Nephron (organoid): ENCODE results near the gene PSMD14.

Experiments used
- H3K27ac Mint-ChIP-seq, 3 experiments: 2 replicates each; pipeline ENCODE4 v1.8.0; 2020; ENCODE audit warnings: mixed read lengths in 3 of 3, mild to moderate bottlenecking in 2 of 3, moderate library complexity in 1 of 3
- H3K27me3 Mint-ChIP-seq: 2 replicates; pipeline ENCODE4 v1.8.0; 2021; ENCODE audit warnings: low read depth, mild to moderate bottlenecking, moderate library complexity, mixed read lengths
- H3K36me3 Mint-ChIP-seq: 2 replicates; pipeline ENCODE4 v1.8.0; 2020; ENCODE audit warnings: low read depth, mixed read lengths
- H3K4me1 Mint-ChIP-seq: 2 replicates; pipeline ENCODE4 v1.8.0; 2020; ENCODE audit warnings: mixed read lengths
- H3K4me3 Mint-ChIP-seq, 3 experiments: 2 replicates each; pipeline ENCODE4 v1.8.0; 2020; ENCODE audit warnings: mild to moderate bottlenecking in 3 of 3, mixed read lengths in 3 of 3, moderate library complexity in 2 of 3
- H3K9me3 Mint-ChIP-seq: 2 replicates; pipeline ENCODE4 v1.8.0; 2020; ENCODE audit warnings: mixed read lengths
- TF ChIP-seq, protein P1 (sequence below), 3 experiments: fragments of 200-600 bp; sonication (generic); IDR thresholded peaks; one replicate each; pipeline ENCODE4 v1.5.0; 2021; ENCODE audit warnings: antibody characterized with exemption in 3 of 3; ENCODE audit not compliant: unreplicated experiment in 3 of 3

Gene PSMD14

DNA sequence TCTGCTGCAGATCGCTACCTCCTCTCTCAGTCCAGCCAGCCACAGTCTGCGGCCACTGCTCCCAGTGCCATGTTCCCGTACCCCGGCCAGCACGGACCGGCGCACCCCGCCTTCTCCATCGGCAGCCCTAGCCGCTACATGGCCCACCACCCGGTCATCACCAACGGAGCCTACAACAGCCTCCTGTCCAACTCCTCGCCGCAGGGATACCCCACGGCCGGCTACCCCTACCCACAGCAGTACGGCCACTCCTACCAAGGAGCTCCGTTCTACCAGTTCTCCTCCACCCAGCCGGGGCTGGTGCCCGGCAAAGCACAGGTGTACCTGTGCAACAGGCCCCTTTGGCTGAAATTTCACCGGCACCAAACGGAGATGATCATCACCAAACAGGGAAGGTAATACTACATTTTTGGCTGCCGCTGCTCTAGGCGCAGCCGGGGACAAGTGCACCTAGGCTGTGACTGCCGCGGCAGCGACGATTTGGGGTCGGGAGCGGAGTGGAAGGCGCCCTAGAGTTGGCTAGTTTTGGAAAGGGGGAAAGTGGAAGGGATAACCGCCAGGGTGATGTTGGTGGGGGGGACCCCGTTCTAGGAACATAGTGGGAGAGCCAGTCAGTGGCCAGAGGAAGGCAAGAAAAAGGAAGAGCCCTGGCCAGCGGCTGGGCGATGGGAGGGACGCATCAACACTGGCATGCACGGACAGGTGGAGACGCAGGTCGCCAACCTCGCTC, 108.6 kb downstream of the PSMD14 start:
- no peak overlapping the region for H3K27ac Mint-ChIP-seq
- no peaks in the 10 kb centered on the region for H3K9me3 Mint-ChIP-seq
- H3K27me3 Mint-ChIP-seq: peaks cover 100% of the 10 kb centered on the region
- TF ChIP-seq, protein P1, sequence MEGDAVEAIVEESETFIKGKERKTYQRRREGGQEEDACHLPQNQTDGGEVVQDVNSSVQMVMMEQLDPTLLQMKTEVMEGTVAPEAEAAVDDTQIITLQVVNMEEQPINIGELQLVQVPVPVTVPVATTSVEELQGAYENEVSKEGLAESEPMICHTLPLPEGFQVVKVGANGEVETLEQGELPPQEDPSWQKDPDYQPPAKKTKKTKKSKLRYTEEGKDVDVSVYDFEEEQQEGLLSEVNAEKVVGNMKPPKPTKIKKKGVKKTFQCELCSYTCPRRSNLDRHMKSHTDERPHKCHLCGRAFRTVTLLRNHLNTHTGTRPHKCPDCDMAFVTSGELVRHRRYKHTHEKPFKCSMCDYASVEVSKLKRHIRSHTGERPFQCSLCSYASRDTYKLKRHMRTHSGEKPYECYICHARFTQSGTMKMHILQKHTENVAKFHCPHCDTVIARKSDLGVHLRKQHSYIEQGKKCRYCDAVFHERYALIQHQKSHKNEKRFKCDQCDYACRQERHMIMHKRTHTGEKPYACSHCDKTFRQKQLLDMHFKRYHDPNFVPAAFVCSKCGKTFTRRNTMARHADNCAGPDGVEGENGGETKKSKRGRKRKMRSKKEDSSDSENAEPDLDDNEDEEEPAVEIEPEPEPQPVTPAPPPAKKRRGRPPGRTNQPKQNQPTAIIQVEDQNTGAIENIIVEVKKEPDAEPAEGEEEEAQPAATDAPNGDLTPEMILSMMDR (IDR thresholded peaks at IDR 0.05; ENCODE audit: unreplicated experiment in 3 of 3): no peak
- H3K36me3 Mint-ChIP-seq: peaks cover 8% of the 10 kb centered on the region
- H3K4me1 Mint-ChIP-seq: peaks cover 49% of the 10 kb centered on the region
- peak overlapping the region in 2 of 3 experiments; percentile 3 to 15 for H3K4me3 Mint-ChIP-seq

DNA sequence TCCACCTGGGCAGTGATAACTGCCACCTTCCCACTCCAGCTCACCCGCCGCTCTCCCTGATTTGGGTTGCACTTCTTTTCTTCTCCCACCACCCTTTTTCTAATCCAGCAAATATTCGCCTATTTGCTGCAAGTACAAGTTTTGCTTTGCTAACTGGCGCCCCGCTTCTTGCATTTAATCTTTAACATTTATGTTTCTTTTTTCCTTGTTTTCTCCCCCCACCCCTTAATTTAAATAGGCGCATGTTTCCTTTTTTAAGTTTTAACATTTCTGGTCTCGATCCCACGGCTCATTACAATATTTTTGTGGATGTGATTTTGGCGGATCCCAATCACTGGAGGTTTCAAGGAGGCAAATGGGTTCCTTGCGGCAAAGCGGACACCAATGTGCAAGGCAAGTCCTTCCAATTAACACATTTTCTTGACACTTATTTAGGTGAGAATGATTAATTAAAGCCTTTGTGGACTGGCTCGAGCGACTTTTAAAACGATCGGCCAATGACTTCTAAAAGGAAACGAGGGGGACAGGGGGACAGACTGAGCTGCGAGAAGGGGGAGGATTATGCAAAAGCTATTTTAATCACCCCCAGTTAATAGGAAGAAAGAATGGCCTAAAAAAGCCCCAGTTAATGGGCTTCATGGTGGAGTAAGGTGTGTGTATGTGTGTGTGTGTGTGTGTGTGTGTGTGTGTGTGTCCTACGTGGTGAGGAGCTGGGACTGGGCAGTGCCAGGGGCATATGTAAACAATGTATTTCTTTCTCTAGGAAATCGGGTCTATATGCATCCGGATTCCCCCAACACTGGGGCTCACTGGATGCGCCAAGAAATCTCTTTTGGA, 109.4 kb downstream of the PSMD14 start:
- H3K27ac Mint-ChIP-seq: no peak overlapping the region
- peaks cover 4% of the 10 kb centered on the region for H3K36me3 Mint-ChIP-seq
- H3K4me3 Mint-ChIP-seq: peak overlapping the region in 1 of 3 experiments; percentile 1
- no peaks in the 10 kb centered on the region for H3K9me3 Mint-ChIP-seq
- TF ChIP-seq, protein P1 (IDR thresholded peaks at IDR 0.05; ENCODE audit: unreplicated experiment in 3 of 3): no peak
- H3K4me1 Mint-ChIP-seq: peaks cover 49% of the 10 kb centered on the region
- H3K27me3 Mint-ChIP-seq: peaks cover 100% of the 10 kb centered on the region

DNA sequence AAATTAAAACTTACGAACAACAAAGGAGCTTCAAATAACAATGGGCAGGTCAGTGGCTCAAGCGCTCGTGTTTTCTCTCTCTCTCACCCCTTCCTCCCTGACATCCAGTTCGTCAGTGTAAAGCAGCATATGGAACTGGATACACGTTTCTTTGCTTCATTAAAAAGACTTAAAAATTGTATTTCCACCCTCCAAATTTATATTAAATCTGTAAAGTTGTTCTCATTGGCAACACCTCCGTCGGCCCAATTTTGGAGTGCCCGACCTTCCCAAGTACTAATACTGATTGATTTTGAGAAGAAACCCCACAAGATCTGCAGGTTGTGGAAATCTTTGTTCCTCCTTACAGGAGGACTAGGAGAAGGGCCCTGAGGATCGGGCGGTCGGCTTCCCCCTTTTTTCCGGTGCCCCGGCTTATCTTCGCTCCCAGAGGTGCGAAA, 110.1 kb downstream of the PSMD14 start:
- H3K4me1 Mint-ChIP-seq: peaks cover 49% of the 10 kb centered on the region
- peak overlapping the region; percentile 1 to 74 (median 5) for H3K4me3 Mint-ChIP-seq
- no peaks in the 10 kb centered on the region for H3K36me3 Mint-ChIP-seq
- no peak overlapping the region for H3K27ac Mint-ChIP-seq
- TF ChIP-seq, protein P1 (IDR thresholded peaks at IDR 0.05; ENCODE audit: unreplicated experiment in 3 of 3): no peak
- H3K9me3 Mint-ChIP-seq: no peaks in the 10 kb centered on the region
- peaks cover 100% of the 10 kb centered on the region for H3K27me3 Mint-ChIP-seq

DNA sequence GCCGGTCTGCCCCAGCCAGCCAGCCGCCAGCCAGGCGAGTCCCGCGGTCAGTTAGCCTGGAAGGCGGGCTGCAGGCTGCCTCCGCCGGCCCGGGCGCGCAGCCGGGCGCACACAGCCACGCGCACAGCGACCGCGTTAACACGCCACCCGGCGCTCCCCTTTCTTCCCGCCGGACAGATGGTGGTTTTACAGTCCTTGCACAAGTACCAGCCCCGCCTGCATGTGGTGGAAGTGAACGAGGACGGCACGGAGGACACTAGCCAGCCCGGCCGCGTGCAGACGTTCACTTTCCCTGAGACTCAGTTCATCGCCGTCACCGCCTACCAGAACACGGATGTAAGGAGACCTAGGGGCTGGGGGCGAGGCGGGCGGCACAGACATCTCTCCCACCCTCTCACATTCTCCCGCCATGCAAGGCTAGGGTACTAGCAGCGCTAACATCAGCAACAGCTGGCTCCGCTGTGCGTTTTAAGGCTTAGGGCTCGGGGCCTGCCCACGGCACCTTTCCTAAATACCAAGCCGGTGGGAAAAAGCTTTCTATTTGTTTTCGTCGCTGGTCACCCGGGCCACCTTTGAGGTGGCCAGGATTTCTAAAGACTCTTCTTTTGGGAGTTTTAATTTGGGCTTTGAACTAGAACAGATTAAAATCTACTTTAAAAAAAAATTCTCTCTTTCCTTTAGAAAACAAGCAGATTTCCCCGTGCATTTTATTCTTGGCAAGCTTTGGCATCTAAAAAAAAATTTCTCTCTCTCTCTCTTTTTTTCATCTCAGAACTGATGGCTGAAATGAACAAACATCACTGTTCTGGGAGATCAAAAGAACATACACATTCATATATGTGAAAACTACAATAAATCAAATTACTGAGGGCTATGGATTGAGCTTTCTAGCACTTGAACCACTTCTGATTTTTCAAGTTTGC, 110.8 kb downstream of the PSMD14 start:
- no peaks in the 10 kb centered on the region for H3K9me3 Mint-ChIP-seq
- H3K4me3 Mint-ChIP-seq: peak overlapping the region; percentile 72 to 78 (median 74)
- peaks cover 100% of the 10 kb centered on the region for H3K27me3 Mint-ChIP-seq
- H3K27ac Mint-ChIP-seq: no peak overlapping the region
- H3K4me1 Mint-ChIP-seq: peaks cover 45% of the 10 kb centered on the region
- H3K36me3 Mint-ChIP-seq: no peaks in the 10 kb centered on the region
- TF ChIP-seq, protein P1 (IDR thresholded peaks at IDR 0.05; ENCODE audit: unreplicated experiment in 3 of 3): no peak

DNA sequence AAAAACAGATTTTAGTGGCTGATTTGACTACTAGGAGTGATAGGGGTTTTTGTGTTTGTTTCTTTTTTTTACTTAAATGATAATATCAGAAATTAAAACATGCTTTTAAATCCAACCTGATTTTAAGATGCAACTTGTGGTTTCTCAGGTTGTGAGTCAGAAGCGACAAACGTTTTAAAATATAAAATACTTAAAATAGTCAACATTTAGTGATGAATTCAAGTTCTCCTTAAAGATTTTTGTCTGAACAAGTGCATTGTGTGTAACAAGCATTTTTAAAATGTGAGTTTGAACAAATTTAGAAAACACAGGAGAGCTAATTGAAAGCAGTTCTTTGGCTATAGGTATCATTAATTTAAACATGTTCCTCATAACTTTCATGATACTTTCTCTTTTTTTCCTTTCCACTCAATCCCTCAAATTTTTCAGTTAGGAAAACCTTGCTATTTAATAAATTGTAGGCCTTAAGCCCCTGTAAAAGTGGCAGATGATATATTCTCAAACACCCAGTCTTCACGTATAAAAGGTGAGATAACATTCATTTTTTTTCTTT, 111.5 kb downstream of the PSMD14 start:
- TF ChIP-seq, protein P1 (IDR thresholded peaks at IDR 0.05; ENCODE audit: unreplicated experiment in 3 of 3): no peak
- Mint-ChIP-seq H3K27me3 (peaks cover 100% of the 10 kb centered on the region), H3K36me3 (no peaks in the 10 kb centered on the region), H3K4me1 (peaks cover 50% of the 10 kb centered on the region), H3K27ac (no peak overlapping the region), H3K4me3 (no peak overlapping the region), H3K9me3 (peaks cover under 1% of the 10 kb centered on the region)
